Small intestine (tissue), 7 donors: Measurements from ENCODE around the gene GRIK2. TPM values are rescaled to one million over a fixed set of nuclear protein-coding genes. Genes with fewer than 3 reads are reported as not detected.
"Not testable (repeated sequence)": the region's sequence is repeated elsewhere in the genome, so short reads cannot be mapped to it uniquely, and the experiment has no call there.

ENCODE experiments used
- DNase-seq, 2 donors: peaks; one replicate each; pipeline versions ENCODE4 v3.0.0 to v3.0.0-alpha.2; 2013
- FAIRE-seq: peaks from 2 replicates; lab custom pipeline; 2012; peaks lifted over from hg19 to GRCh38; lab: Jason Lieb, UNC
- H3K27ac ChIP-seq, 3 donors: one replicate each; pipeline ENCODE4 v1.5.1; 2013; ENCODE audit warnings: low read length in 2 of 3, mild to moderate bottlenecking in 2 of 3, control low read depth in 1 of 3, inconsistent platforms in 1 of 3, low read depth in 1 of 3, moderate library complexity in 1 of 3
- H3K27me3 ChIP-seq, 3 donors: one replicate each; pipeline ENCODE4 v1.6.1; 2013; ENCODE audit warnings: low read length in 3 of 3, inconsistent platforms in 1 of 3; ENCODE audit not compliant: control insufficient read depth in 3 of 3, insufficient read depth in 3 of 3
- H3K36me3 ChIP-seq, 3 donors: one replicate each; pipeline ENCODE4 v1.6.1; 2013; ENCODE audit warnings: low read length in 3 of 3, inconsistent platforms in 1 of 3, low read depth in 1 of 3, mild to moderate bottlenecking in 1 of 3, moderate library complexity in 1 of 3; ENCODE audit not compliant: control insufficient read depth in 3 of 3, insufficient read depth in 2 of 3
- H3K4me1 ChIP-seq, 3 donors: one replicate each; pipeline ENCODE4 v1.6.1; 2013; ENCODE audit warnings: low read length in 2 of 3, inconsistent platforms in 1 of 3, low read depth in 1 of 3, mild to moderate bottlenecking in 1 of 3, moderate library complexity in 1 of 3; ENCODE audit not compliant: control insufficient read depth in 3 of 3, insufficient read depth in 2 of 3
- H3K4me3 ChIP-seq, 3 donors: one replicate each; pipeline ENCODE4 v1.5.1; 2013; ENCODE audit warnings: low read length in 3 of 3, control low read depth in 1 of 3, inconsistent platforms in 1 of 3, low read depth in 1 of 3, mild to moderate bottlenecking in 1 of 3, moderate library complexity in 1 of 3
- H3K9me3 ChIP-seq, 2 donors: one replicate each; pipeline ENCODE4 v1.6.1; 2013; ENCODE audit warnings: low read depth in 1 of 2, low read length in 1 of 2; ENCODE audit not compliant: control insufficient read depth in 2 of 2, insufficient read depth in 1 of 2
- WGBS, 3 donors: extraction: QIAGEN DNeasy Blood & Tissue Kit; methylation state at CpG; one replicate each; pipeline ENCODE4 v1.1.7; 2013; 5-methylcytosine and 5-hydroxymethylcytosine counted together
- polyA plus RNA-seq, 4 donors: library from polyadenylated mRNA; stranded (reverse) in 3 of 4; unstranded in 1 of 4; fragments of 200-250 nt in 3 of 4; fragments of 120-200 nt in 1 of 4; gene quantifications; one replicate each; pipeline versions ENCODE4 v1.2.1 to v1.2.3, GENCODE V29; 2013
- donor health status: healthy with polysubstance abuse.
- donor health status: control.
- donor health status: control.
- donor health status: Bipolar disorder and iron deficiency.
- donor health status: healthy.

Gene GRIK2
- polyA plus RNA-seq, 4 donors: 0.27 to 1.4 (median 0.54) TPM; not detected in 1

GRCh38 chr6:101607111-101607690 lies 213.7 kb downstream of the GRIK2 start:
- Histone ChIP-seq H3K4me3 (no peak overlapping the region), H3K27me3 (no peaks in the 10 kb centered on the region), H3K36me3 (no peaks in the 10 kb centered on the region), H3K27ac (no peak overlapping the region), H3K4me1 (no peaks in the 10 kb centered on the region), H3K9me3 (no peaks in the 10 kb centered on the region)
- FAIRE-seq (no peak), DNase-seq (peak in 1 of 2 donors; percentile 4)
- WGBS, 3 donors: 10 to 39% (median 20%) methylated on average over 4 of the region's 4 CpGs

GRCh38 chr6:101608703-101609102 lies 215.2 kb downstream of the GRIK2 start:
- Histone ChIP-seq H3K4me3 (no peak overlapping the region), H3K27me3 (no peaks in the 10 kb centered on the region), H3K4me1 (no peaks in the 10 kb centered on the region), H3K9me3 (no peaks in the 10 kb centered on the region), H3K27ac (no peak overlapping the region), H3K36me3 (no peaks in the 10 kb centered on the region)
- no peak for FAIRE-seq
- no peak for DNase-seq

DNA sequence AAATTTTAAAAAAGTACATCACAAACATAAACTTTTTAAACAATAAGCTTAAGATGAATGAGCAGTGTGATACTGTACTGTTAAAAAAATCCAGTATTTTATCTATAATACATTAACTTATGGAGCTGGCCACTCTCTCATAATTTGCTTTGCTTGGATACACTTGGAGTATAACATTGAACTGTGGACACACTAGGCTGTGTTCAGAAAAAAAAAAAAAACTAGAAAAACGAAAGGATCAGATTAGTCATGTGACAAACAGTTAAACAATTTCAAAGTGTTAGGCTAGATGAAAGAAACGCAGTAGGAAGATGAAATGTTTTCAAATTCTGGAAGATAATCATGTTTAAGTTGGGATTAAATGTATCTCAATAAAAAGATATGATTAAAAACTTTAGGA lies 220.0 kb downstream of the GRIK2 start:
- H3K4me1 ChIP-seq: no peaks in the 10 kb centered on the region
- H3K36me3 ChIP-seq: no peaks in the 10 kb centered on the region
- FAIRE-seq: no peak
- no peak overlapping the region for H3K27ac ChIP-seq
- no peak for DNase-seq
- no peak overlapping the region for H3K4me3 ChIP-seq
- no peaks in the 10 kb centered on the region for H3K27me3 ChIP-seq
- 10 to 38% (median 15%) methylated on average over 2 of the region's 2 CpGs for WGBS, 3 donors
- H3K9me3 ChIP-seq: no peaks in the 10 kb centered on the region

GRCh38 chr6:101614774-101615173 lies 221.3 kb downstream of the GRIK2 start:
- Histone ChIP-seq H3K4me1 (no peaks in the 10 kb centered on the region), H3K27me3 (no peaks in the 10 kb centered on the region), H3K27ac (no peak overlapping the region), H3K4me3 (no peak overlapping the region), H3K9me3 (no peaks in the 10 kb centered on the region), H3K36me3 (no peaks in the 10 kb centered on the region)
- no peak for DNase-seq
- FAIRE-seq: no peak
- WGBS, 3 donors: 13 to 35% (median 27%) methylated on average over 1 of the region's 1 CpG

DNA sequence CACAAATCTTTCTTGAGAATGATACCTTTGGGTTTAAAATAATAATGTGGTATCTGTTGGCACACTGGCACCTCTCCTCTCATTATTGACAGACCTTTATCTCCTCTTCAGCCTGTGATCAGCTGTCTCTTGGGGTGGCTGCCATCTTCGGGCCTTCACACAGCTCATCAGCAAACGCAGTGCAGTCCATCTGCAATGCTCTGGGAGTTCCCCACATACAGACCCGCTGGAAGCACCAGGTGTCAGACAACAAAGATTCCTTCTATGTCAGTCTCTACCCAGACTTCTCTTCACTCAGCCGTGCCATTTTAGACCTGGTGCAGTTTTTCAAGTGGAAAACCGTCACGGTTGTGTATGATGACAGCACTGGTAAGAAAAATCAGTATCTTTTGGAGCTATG lies 232.8 kb downstream of the GRIK2 start:
- no peaks in the 10 kb centered on the region for H3K36me3 ChIP-seq
- no peaks in the 10 kb centered on the region for H3K27me3 ChIP-seq
- H3K4me3 ChIP-seq: no peak overlapping the region
- peaks cover 0 to 1% of the 10 kb centered on the region in 2 donors for H3K9me3 ChIP-seq
- H3K27ac ChIP-seq: no peak overlapping the region
- no peaks in the 10 kb centered on the region for H3K4me1 ChIP-seq
- no peak for DNase-seq
- FAIRE-seq: no peak
- 66 to 77% (median 71%) methylated on average over 6 of the region's 6 CpGs for WGBS, 3 donors

- no peak for DNase-seq
- 66 to 83% (median 71%) methylated on average over 2 of the region's 2 CpGs for WGBS, 3 donors
- no peaks in the 10 kb centered on the region for H3K4me1 ChIP-seq
- H3K27ac ChIP-seq: no peak overlapping the region
- FAIRE-seq: no peak
- H3K27me3 ChIP-seq: no peaks in the 10 kb centered on the region
- H3K4me3 ChIP-seq: no peak overlapping the region
- peaks cover 0 to 1% of the 10 kb centered on the region in 2 donors for H3K9me3 ChIP-seq
- no peaks in the 10 kb centered on the region for H3K36me3 ChIP-seq
These were observed 237.4 kb downstream of the GRIK2 start for GRCh38 chr6:101630941-101631340.

DNA sequence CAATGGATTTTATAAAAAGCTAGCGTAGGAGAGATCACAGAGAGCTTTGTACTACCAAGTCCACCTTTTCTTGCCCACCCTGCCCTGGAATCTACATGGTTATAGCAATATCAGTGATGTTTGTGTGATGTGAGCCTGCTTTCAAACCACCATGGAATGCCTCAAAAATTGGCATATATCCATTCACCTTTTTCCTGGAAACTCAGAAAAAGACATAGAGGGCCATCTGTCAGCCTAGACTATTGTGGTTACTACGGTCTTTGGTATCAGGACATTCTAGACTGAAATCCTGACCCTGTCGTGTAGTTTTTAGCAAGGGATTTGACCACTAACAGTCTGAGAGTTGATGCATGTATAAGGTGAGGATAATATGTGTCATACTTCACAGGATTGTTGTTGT lies 239.6 kb downstream of the GRIK2 start:
- Histone ChIP-seq H3K4me3 (no peak overlapping the region), H3K9me3 (no peaks in the 10 kb centered on the region), H3K27ac (no peak overlapping the region), H3K4me1 (no peaks in the 10 kb centered on the region), H3K27me3 (no peaks in the 10 kb centered on the region), H3K36me3 (no peaks in the 10 kb centered on the region)
- WGBS, 3 donors: 73 to 77% (median 73%) methylated on average over 3 of the region's 3 CpGs
- DNase-seq (no peak), FAIRE-seq (no peak)

- 83 to 88% (median 85%) methylated on average over 11 of the region's 11 CpGs for WGBS, 3 donors
- DNase-seq, H3K27ac ChIP-seq, H3K27me3 ChIP-seq, H3K9me3 ChIP-seq, H3K4me1 ChIP-seq, FAIRE-seq, H3K4me3 ChIP-seq, H3K36me3 ChIP-seq: not testable (repeated sequence)
These were observed 245.4 kb downstream of the GRIK2 start for GRCh38 chr6:101638865-101639264.

DNA sequence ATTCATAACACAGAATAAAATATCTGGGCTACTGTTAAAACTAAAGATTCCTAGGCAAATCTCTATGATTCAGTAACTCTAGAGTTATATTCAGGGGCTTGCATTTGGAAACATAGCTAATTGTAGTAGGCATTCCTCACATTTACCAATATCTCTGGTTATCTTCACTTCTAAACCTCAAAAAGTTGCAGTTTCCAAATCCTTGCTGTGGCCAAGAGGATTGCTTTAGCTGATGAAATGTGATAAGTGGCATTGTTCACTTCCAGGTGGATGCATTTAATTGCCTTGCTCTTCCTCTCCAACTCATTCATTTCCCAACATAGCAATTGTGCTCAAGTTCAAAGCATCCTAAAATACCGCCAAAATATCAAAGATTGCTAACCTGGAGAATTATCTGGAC lies 246.6 kb downstream of the GRIK2 start:
- Histone ChIP-seq H3K4me1 (no peaks in the 10 kb centered on the region), H3K27ac (no peak overlapping the region), H3K4me3 (no peak overlapping the region), H3K27me3 (no peaks in the 10 kb centered on the region), H3K9me3 (no peaks in the 10 kb centered on the region), H3K36me3 (no peaks in the 10 kb centered on the region)
- 46 to 60% (median 58%) methylated on average over 1 of the region's 1 CpG for WGBS, 3 donors
- FAIRE-seq: no peak
- no peak for DNase-seq
